ENCODE data around the gene SLC22A1. TPM values are rescaled to one million over a fixed set of nuclear protein-coding genes. Genes with fewer than 3 reads are reported as not detected.

SLC22A1 gene
- 1 to 10 TPM; 1.4 to 4.5 (median 3.0) TPM for total RNA-seq
- 1.6 TPM for total RNA-seq (2013)

- 91% methylated on average over 8 of the region's 8 CpGs for WGBS (ENCODE audit: insufficient coverage)
- H3K4me3 Mint-ChIP-seq = no peak within 1 kb of the TSS
- Histone ChIP-seq H3K36me3 (ENCODE audit: control insufficient read depth, insufficient read depth, low read length) (peaks cover 3% of the 10 kb centered on the region), H3K27me3 (ENCODE audit: control insufficient read depth, insufficient read depth, low read length) (no peaks in the 10 kb centered on the region), H3K4me1 (ENCODE audit: control insufficient read depth, insufficient read depth, low read length) (no peaks in the 10 kb centered on the region), H3K27ac (ENCODE audit: low read length) (no peak within 1 kb of the TSS), H3K4me3 (ENCODE audit: low read length) (no peak within 1 kb of the TSS), H3K9me3 (ENCODE audit: control insufficient read depth, insufficient read depth, low read length) (no peaks in the 10 kb centered on the region)
- no peak for DNase-seq
- no peak for TF ChIP-seq CTCF (IDR thresholded peaks at IDR 0.05)
- peak within 1 kb of the TSS in 1 of 2 donors; percentile 43 for H3K27ac Mint-ChIP-seq
- H3K4me1 Mint-ChIP-seq = peaks cover 6 to 8% of the 10 kb centered on the region in 2 donors
- H3K36me3 Mint-ChIP-seq = no peaks in the 10 kb centered on the region
- H3K27me3 Mint-ChIP-seq (ENCODE audit: low read depth in 2 of 2) = no peaks in the 10 kb centered on the region
- ATAC-seq = no peak
- intact Hi-C loops (cut with micrococcal nuclease) = no loop called here
- no peaks in the 10 kb centered on the region for H3K9me3 Mint-ChIP-seq
Observed at GRCh38 chr6:160121558-160121957, at the start of gene SLC22A1. Gene SLC22A1 (plus strand): TSS chr6:160121815. CDS start chr6:160121936, 121 bp downstream.

- H3K36me3 Mint-ChIP-seq = peaks cover 25% of the 10 kb centered on the region
- peaks cover 21 to 39% of the 10 kb centered on the region in 2 donors for H3K4me1 Mint-ChIP-seq
- H3K27me3 Mint-ChIP-seq (ENCODE audit: low read depth in 2 of 2) = no peaks in the 10 kb centered on the region
- Histone ChIP-seq H3K9me3 (ENCODE audit: control insufficient read depth, insufficient read depth, low read length) (no peaks in the 10 kb centered on the region), H3K4me3 (ENCODE audit: low read length) (no peak overlapping the region), H3K27me3 (ENCODE audit: control insufficient read depth, insufficient read depth, low read length) (no peaks in the 10 kb centered on the region), H3K27ac (ENCODE audit: low read length) (no peak overlapping the region), H3K4me1 (ENCODE audit: control insufficient read depth, insufficient read depth, low read length) (peaks cover 28% of the 10 kb centered on the region), H3K36me3 (ENCODE audit: control insufficient read depth, insufficient read depth, low read length) (peaks cover 95% of the 10 kb centered on the region)
- DNase-seq (no peak), ATAC-seq (no peak)
- WGBS (ENCODE audit: insufficient coverage) = 91% methylated on average over 9 of the region's 9 CpGs
- intact Hi-C loops (cut with micrococcal nuclease) = loop anchor here (10.0 kb wide), 1 partner anchor 208 kb away; no protein-coding TSS in a partner anchor
- no peak for TF ChIP-seq CTCF (IDR thresholded peaks at IDR 0.05)
- no peak overlapping the region for H3K4me3 Mint-ChIP-seq
- no peaks in the 10 kb centered on the region for H3K9me3 Mint-ChIP-seq
- peak overlapping the region; percentile 25 to 31 for H3K27ac Mint-ChIP-seq
Observed at GRCh38 chr6:160073272-160073671, 48.3 kb upstream of the SLC22A1 start.

- Histone ChIP-seq H3K9me3 (ENCODE audit: control insufficient read depth, insufficient read depth, low read length) (no peaks in the 10 kb centered on the region), H3K27ac (ENCODE audit: low read length) (no peak overlapping the region), H3K36me3 (ENCODE audit: control insufficient read depth, insufficient read depth, low read length) (peaks cover 95% of the 10 kb centered on the region), H3K4me3 (ENCODE audit: low read length) (no peak overlapping the region), H3K4me1 (ENCODE audit: control insufficient read depth, insufficient read depth, low read length) (peaks cover under 1% of the 10 kb centered on the region), H3K27me3 (ENCODE audit: control insufficient read depth, insufficient read depth, low read length) (no peaks in the 10 kb centered on the region)
- DNase-seq = no peak
- no peak overlapping the region for H3K4me3 Mint-ChIP-seq
- TF ChIP-seq CTCF (IDR thresholded peaks at IDR 0.05) = no peak
- H3K4me1 Mint-ChIP-seq = peaks cover 5 to 13% of the 10 kb centered on the region in 2 donors
- no peak for ATAC-seq
- WGBS (ENCODE audit: insufficient coverage) = 100% methylated on average over 5 of the region's 5 CpGs
- H3K27me3 Mint-ChIP-seq (ENCODE audit: low read depth in 2 of 2) = no peaks in the 10 kb centered on the region
- H3K36me3 Mint-ChIP-seq = peaks cover 26% of the 10 kb centered on the region
- peak overlapping the region in 1 of 2 donors; percentile 23 for H3K27ac Mint-ChIP-seq
- no peaks in the 10 kb centered on the region for H3K9me3 Mint-ChIP-seq
- intact Hi-C loops (cut with micrococcal nuclease) = loop anchor here (10.0 kb wide), 1 partner anchor 211 kb away; no protein-coding TSS in a partner anchor
Observed at GRCh38 chr6:160076009-160076408, 45.6 kb upstream of the SLC22A1 start.

- TF ChIP-seq CTCF (IDR thresholded peaks at IDR 0.05) = no peak
- H3K36me3 ChIP-seq (ENCODE audit: control insufficient read depth, insufficient read depth, low read length) = peaks cover 94% of the 10 kb centered on the region
Observed at GRCh38 chr6:160077024-160077423, 44.6 kb upstream of the SLC22A1 start.

More at GRCh38 chr6:160077024-160077423, 44.6 kb upstream of the SLC22A1 start:
- Mint-ChIP-seq H3K27ac (peak overlapping the region; percentile 22 to 74), H3K4me3 (no peak overlapping the region), H3K36me3 (peaks cover 31% of the 10 kb centered on the region), H3K27me3 (ENCODE audit: low read depth in 2 of 2) (no peaks in the 10 kb centered on the region), H3K9me3 (no peaks in the 10 kb centered on the region), H3K4me1 (peaks cover 0 to 13% of the 10 kb centered on the region in 2 donors)
- no peaks in the 10 kb centered on the region for H3K4me1 ChIP-seq (ENCODE audit: control insufficient read depth, insufficient read depth, low read length)
- ATAC-seq (no peak), DNase-seq (no peak)
- H3K27me3 ChIP-seq (ENCODE audit: control insufficient read depth, insufficient read depth, low read length) = no peaks in the 10 kb centered on the region
- WGBS (ENCODE audit: insufficient coverage) = 90% methylated on average over 5 of the region's 5 CpGs
- no peaks in the 10 kb centered on the region for H3K9me3 ChIP-seq (ENCODE audit: control insufficient read depth, insufficient read depth, low read length)
- H3K4me3 ChIP-seq (ENCODE audit: low read length) = no peak overlapping the region
- intact Hi-C loops (cut with micrococcal nuclease) = loop anchor here (10.0 kb wide), 1 partner anchor 212 kb away; no protein-coding TSS in a partner anchor
- no peak overlapping the region for H3K27ac ChIP-seq (ENCODE audit: low read length)

All from natural killer cell (primary cell).